ENCODE data around the gene FOXJ3.

FOXJ3 gene

DNA sequence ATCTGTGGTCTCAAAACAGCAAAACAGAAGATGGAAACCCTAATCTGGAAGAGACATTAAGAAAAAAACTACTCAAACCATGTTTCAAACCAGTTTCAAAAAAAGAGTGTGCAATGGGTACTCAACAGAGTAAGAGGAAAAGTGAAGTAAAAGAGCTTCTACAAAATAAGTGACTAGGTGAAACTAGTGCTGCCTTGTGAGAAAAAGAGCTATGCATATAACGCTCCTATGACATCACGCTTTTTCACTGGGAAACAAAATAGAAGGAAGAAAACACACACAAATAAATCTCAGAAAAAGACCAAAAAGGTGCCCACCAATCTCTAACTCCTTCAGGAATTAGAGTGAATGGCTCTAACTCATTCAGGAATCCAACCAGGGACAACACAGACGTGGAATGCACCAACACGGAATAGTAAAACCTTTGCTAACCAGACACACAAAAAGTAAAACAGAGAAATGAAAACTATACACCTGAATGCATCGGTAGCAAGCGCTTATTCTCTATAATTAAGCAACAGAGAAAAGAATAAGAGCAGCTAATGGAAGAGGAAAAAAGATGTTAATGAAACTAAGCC, 1.3 kb downstream of the FOXJ3 start:
- Histone ChIP-seq H3K4me1 (ENCODE audit: control insufficient read depth in 1 of 2, insufficient read depth in 2 of 2, low read length in 2 of 2) (peaks cover 0 to 18% of the 10 kb centered on the region in 2 donors), H3K9me3 (ENCODE audit: control insufficient read depth in 1 of 2, low read length in 2 of 2) (no peaks in the 10 kb centered on the region), H3K4me3 (ENCODE audit: low read depth in 1 of 2, low read length in 2 of 2) (peak overlapping the region; percentile 82 to 92), H3K27me3 (ENCODE audit: low read depth, low read length) (no peaks in the 10 kb centered on the region), H3K27ac (ENCODE audit: low read length) (peak overlapping the region; percentile 5), H3K36me3 (ENCODE audit: control insufficient read depth in 1 of 2, insufficient read depth in 2 of 2, low read length in 2 of 2) (no peaks in the 10 kb centered on the region)

DNA sequence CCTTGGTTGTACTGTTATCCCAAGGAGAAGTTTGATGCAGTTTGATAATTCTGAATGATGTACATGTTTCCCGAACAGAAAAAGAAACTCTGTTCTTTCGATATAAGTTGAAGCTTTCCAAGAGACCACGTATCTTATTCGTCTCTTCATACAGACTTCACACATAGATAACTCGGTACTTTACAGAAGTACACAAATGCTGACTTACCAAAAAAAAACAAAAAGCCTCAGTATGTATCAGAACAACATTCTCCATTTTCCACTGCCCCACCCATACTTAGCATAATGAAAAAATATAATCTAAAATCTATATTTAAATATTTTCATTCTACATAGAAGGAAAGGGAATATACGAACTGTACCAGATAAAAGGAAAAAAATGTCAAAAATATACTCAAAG, 2.2 kb downstream of the FOXJ3 start:
- Histone ChIP-seq H3K36me3 (ENCODE audit: control insufficient read depth in 1 of 2, insufficient read depth in 2 of 2, low read length in 2 of 2) (no peaks in the 10 kb centered on the region), H3K4me1 (ENCODE audit: control insufficient read depth in 1 of 2, insufficient read depth in 2 of 2, low read length in 2 of 2) (peaks cover 0 to 18% of the 10 kb centered on the region in 2 donors), H3K27ac (ENCODE audit: low read length) (no peak overlapping the region), H3K9me3 (ENCODE audit: control insufficient read depth in 1 of 2, low read length in 2 of 2) (no peaks in the 10 kb centered on the region), H3K27me3 (ENCODE audit: low read depth, low read length) (no peaks in the 10 kb centered on the region), H3K4me3 (ENCODE audit: low read depth in 1 of 2, low read length in 2 of 2) (no peak overlapping the region)

- no peaks in the 10 kb centered on the region for H3K36me3 ChIP-seq (ENCODE audit: control insufficient read depth in 1 of 2, insufficient read depth in 2 of 2, low read length in 2 of 2)
- H3K27me3 ChIP-seq (ENCODE audit: low read depth, low read length): no peaks in the 10 kb centered on the region
- peaks cover 0 to 17% of the 10 kb centered on the region in 2 donors for H3K4me1 ChIP-seq (ENCODE audit: control insufficient read depth in 1 of 2, insufficient read depth in 2 of 2, low read length in 2 of 2)
- H3K9me3 ChIP-seq (ENCODE audit: control insufficient read depth in 1 of 2, low read length in 2 of 2): no peaks in the 10 kb centered on the region
- no peak overlapping the region for H3K27ac ChIP-seq (ENCODE audit: low read length)
- H3K4me3 ChIP-seq (ENCODE audit: low read depth in 1 of 2, low read length in 2 of 2): no peak overlapping the region
Measured at GRCh38 chr1:42330215-42330614, 4.8 kb downstream of the FOXJ3 start.

DNA sequence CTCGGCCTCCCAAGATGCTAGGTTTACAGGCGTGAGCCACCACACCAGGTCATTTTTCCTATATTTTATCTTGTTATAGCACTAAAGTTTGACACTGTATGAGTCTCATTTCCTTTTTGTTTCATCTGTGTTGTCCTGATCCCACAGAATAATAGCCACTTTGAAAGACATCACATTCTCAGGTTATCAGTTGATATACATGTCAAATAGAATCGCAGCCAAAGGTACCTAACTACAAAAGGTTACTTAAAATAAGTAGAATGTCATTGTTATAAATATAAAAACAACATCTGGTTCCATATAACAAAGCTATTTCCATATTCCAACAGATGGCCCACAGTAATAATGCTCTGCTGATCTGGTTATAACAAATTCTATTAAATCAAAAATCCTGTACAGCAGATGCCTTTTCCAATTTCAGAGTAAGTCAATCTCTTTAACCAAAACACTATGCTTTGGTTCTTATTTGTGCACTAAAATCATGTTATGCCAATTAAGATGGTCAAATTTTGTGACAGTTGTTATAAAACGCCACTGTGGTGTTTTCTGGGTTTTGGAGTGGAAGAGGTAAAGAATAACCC, 6.0 kb downstream of the FOXJ3 start:
- H3K27ac ChIP-seq (ENCODE audit: low read length): no peak overlapping the region
- H3K9me3 ChIP-seq (ENCODE audit: control insufficient read depth in 1 of 2, low read length in 2 of 2): no peaks in the 10 kb centered on the region
- H3K4me1 ChIP-seq (ENCODE audit: control insufficient read depth in 1 of 2, insufficient read depth in 2 of 2, low read length in 2 of 2): peaks cover 0 to 21% of the 10 kb centered on the region in 2 donors
- no peaks in the 10 kb centered on the region for H3K36me3 ChIP-seq (ENCODE audit: control insufficient read depth in 1 of 2, insufficient read depth in 2 of 2, low read length in 2 of 2)
- no peaks in the 10 kb centered on the region for H3K27me3 ChIP-seq (ENCODE audit: low read depth, low read length)
- H3K4me3 ChIP-seq (ENCODE audit: low read depth in 1 of 2, low read length in 2 of 2): no peak overlapping the region

GRCh38 chr1:42328047-42328625, 6.9 kb downstream of the FOXJ3 start:
- no peaks in the 10 kb centered on the region for H3K9me3 ChIP-seq (ENCODE audit: control insufficient read depth in 1 of 2, low read length in 2 of 2)
- H3K27me3 ChIP-seq (ENCODE audit: low read depth, low read length): no peaks in the 10 kb centered on the region
- H3K27ac ChIP-seq (ENCODE audit: low read length): no peak overlapping the region
- H3K36me3 ChIP-seq (ENCODE audit: control insufficient read depth in 1 of 2, insufficient read depth in 2 of 2, low read length in 2 of 2): peaks cover 0 to 3% of the 10 kb centered on the region in 2 donors
- H3K4me3 ChIP-seq (ENCODE audit: low read depth in 1 of 2, low read length in 2 of 2): no peak overlapping the region
- H3K4me1 ChIP-seq (ENCODE audit: control insufficient read depth in 1 of 2, insufficient read depth in 2 of 2, low read length in 2 of 2): peaks cover 5 to 19% of the 10 kb centered on the region in 2 donors

GRCh38 chr1:42325014-42325402, 10.0 kb downstream of the FOXJ3 start:
- H3K27me3 ChIP-seq (ENCODE audit: low read depth, low read length): no peaks in the 10 kb centered on the region
- no peak overlapping the region for H3K27ac ChIP-seq (ENCODE audit: low read length)
- no peaks in the 10 kb centered on the region for H3K9me3 ChIP-seq (ENCODE audit: control insufficient read depth in 1 of 2, low read length in 2 of 2)
- peaks cover 14 to 36% of the 10 kb centered on the region in 2 donors for H3K4me1 ChIP-seq (ENCODE audit: control insufficient read depth in 1 of 2, insufficient read depth in 2 of 2, low read length in 2 of 2)
- H3K4me3 ChIP-seq (ENCODE audit: low read depth in 1 of 2, low read length in 2 of 2): no peak overlapping the region
- H3K36me3 ChIP-seq (ENCODE audit: control insufficient read depth in 1 of 2, insufficient read depth in 2 of 2, low read length in 2 of 2): peaks cover 0 to 3% of the 10 kb centered on the region in 2 donors

DNA sequence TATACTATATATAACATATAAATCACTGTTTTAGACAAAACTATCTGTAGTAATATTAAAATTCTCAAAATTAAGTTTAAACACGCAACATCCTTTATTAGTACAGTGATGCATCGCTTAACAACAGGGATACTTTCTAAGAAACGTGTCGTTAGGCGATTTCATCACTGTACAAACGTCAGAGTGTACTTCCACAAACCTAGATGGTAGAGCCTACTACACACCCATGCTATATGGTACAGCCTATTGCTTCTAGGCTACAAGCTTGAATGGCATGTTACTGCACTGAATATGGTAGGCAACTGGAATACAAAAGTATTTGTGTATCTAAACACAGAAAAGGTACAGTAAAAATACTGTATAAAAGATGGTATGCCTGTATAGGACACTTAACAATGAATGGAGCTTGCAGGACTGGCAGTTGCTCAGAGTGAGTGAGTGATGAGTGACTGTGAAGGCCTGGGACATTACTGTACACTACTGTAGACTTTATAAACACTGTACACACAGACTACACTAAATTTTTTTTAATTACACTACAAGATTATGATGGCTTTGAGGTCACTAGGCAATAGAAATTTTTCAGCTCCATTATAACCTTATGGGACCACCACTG, 10.5 kb downstream of the FOXJ3 start:
- Histone ChIP-seq H3K9me3 (ENCODE audit: control insufficient read depth in 1 of 2, low read length in 2 of 2) (no peaks in the 10 kb centered on the region), H3K4me3 (ENCODE audit: low read depth in 1 of 2, low read length in 2 of 2) (no peak overlapping the region), H3K27ac (ENCODE audit: low read length) (no peak overlapping the region), H3K27me3 (ENCODE audit: low read depth, low read length) (no peaks in the 10 kb centered on the region), H3K36me3 (ENCODE audit: control insufficient read depth in 1 of 2, insufficient read depth in 2 of 2, low read length in 2 of 2) (peaks cover 0 to 3% of the 10 kb centered on the region in 2 donors), H3K4me1 (ENCODE audit: control insufficient read depth in 1 of 2, insufficient read depth in 2 of 2, low read length in 2 of 2) (peaks cover 18 to 41% of the 10 kb centered on the region in 2 donors)

DNA sequence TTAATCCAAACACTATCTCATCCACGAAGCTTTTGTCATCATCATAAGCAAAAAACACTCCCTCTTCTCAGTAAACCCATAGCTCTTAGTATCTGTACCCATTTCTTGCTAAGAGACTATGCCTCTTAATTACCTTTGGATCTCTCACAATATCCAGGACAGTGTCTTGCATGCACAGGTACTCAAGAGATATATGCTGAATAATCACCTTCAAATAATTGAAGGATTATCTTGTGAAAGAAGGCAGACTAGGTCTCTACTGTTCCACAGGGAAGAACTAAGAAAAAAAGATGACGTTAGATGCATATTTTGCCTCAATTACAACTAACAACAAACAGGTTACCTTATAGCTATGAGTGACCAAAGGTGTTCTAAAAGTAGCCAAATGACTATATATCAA, 11.5 kb downstream of the FOXJ3 start:
- peaks cover 18 to 45% of the 10 kb centered on the region in 2 donors for H3K4me1 ChIP-seq (ENCODE audit: control insufficient read depth in 1 of 2, insufficient read depth in 2 of 2, low read length in 2 of 2)
- H3K27me3 ChIP-seq (ENCODE audit: low read depth, low read length): no peaks in the 10 kb centered on the region
- no peak overlapping the region for H3K4me3 ChIP-seq (ENCODE audit: low read depth in 1 of 2, low read length in 2 of 2)
- H3K9me3 ChIP-seq (ENCODE audit: control insufficient read depth in 1 of 2, low read length in 2 of 2): no peaks in the 10 kb centered on the region
- H3K27ac ChIP-seq (ENCODE audit: low read length): peak overlapping the region; percentile 81
- peaks cover 0 to 3% of the 10 kb centered on the region in 2 donors for H3K36me3 ChIP-seq (ENCODE audit: control insufficient read depth in 1 of 2, insufficient read depth in 2 of 2, low read length in 2 of 2)

DNA sequence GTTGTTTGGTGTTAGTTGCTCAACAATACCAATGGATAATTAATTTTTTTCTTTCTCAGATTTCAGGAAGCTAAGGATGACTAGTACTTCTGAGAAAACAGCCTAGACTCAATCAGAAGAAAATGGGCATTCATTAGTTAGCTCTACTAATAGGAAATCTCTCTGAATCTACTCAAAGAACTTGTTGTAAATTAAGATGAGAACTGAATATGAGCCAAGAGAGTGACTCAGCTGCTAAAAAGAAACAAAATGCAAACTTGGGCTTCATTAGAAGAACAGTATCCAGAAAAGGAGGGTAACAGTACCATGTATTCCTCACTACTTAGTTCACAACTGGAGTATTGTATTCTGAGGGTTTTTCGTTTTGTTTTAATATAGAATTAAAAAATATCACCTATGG, 12.5 kb downstream of the FOXJ3 start:
- Histone ChIP-seq H3K9me3 (ENCODE audit: control insufficient read depth in 1 of 2, low read length in 2 of 2) (no peaks in the 10 kb centered on the region), H3K4me1 (ENCODE audit: control insufficient read depth in 1 of 2, insufficient read depth in 2 of 2, low read length in 2 of 2) (peaks cover 18 to 45% of the 10 kb centered on the region in 2 donors), H3K36me3 (ENCODE audit: control insufficient read depth in 1 of 2, insufficient read depth in 2 of 2, low read length in 2 of 2) (peaks cover 0 to 3% of the 10 kb centered on the region in 2 donors), H3K27me3 (ENCODE audit: low read depth, low read length) (no peaks in the 10 kb centered on the region), H3K4me3 (ENCODE audit: low read depth in 1 of 2, low read length in 2 of 2) (no peak overlapping the region), H3K27ac (ENCODE audit: low read length) (peak overlapping the region; percentile 81)

GRCh38 chr1:42321731-42322130, 13.3 kb downstream of the FOXJ3 start:
- H3K36me3 ChIP-seq (ENCODE audit: control insufficient read depth in 1 of 2, insufficient read depth in 2 of 2, low read length in 2 of 2): peaks cover 0 to 3% of the 10 kb centered on the region in 2 donors
- H3K27ac ChIP-seq (ENCODE audit: low read length): peak overlapping the region; percentile 81
- H3K9me3 ChIP-seq (ENCODE audit: control insufficient read depth in 1 of 2, low read length in 2 of 2): no peaks in the 10 kb centered on the region
- no peaks in the 10 kb centered on the region for H3K27me3 ChIP-seq (ENCODE audit: low read depth, low read length)
- H3K4me3 ChIP-seq (ENCODE audit: low read depth in 1 of 2, low read length in 2 of 2): no peak overlapping the region
- peaks cover 18 to 45% of the 10 kb centered on the region in 2 donors for H3K4me1 ChIP-seq (ENCODE audit: control insufficient read depth in 1 of 2, insufficient read depth in 2 of 2, low read length in 2 of 2)

DNA sequence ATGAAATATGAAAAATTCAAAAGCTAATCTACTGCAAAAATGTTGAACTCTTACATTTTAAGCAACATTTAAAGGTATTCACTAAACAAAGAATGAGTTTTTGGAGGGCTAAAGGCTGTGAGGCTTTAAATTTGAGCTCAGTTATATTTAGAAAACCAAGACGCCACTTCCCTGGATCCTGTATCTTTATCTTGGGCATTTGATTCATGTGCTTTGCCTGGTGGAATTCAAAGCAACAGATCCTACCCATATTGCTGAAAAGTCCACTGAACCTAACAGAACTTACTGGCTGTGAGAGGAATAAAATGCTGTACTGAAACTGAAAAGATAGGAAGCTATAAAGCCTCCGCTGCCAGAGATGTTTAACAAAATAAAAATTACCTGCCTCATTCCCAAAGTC, 14.3 kb downstream of the FOXJ3 start:
- peaks cover 18 to 40% of the 10 kb centered on the region in 2 donors for H3K4me1 ChIP-seq (ENCODE audit: control insufficient read depth in 1 of 2, insufficient read depth in 2 of 2, low read length in 2 of 2)
- no peak overlapping the region for H3K4me3 ChIP-seq (ENCODE audit: low read depth in 1 of 2, low read length in 2 of 2)
- H3K27ac ChIP-seq (ENCODE audit: low read length): no peak overlapping the region
- no peaks in the 10 kb centered on the region for H3K27me3 ChIP-seq (ENCODE audit: low read depth, low read length)
- peaks cover 0 to 3% of the 10 kb centered on the region in 2 donors for H3K36me3 ChIP-seq (ENCODE audit: control insufficient read depth in 1 of 2, insufficient read depth in 2 of 2, low read length in 2 of 2)
- H3K9me3 ChIP-seq (ENCODE audit: control insufficient read depth in 1 of 2, low read length in 2 of 2): no peaks in the 10 kb centered on the region

Measured in muscle layer of duodenum (tissue), 2 donors.